H9 (cell line): ENCODE measurements around the gene FAM174B. TPM values are rescaled to one million over a fixed set of nuclear protein-coding genes. Genes with fewer than 3 reads are reported as not detected.

Source experiments
- DNase-seq: peaks from one replicate; pipeline ENCODE4 v3.0.0-alpha.2; 2017
- H2AFZ ChIP-seq: one replicate; pipeline ENCODE4 v1.6.1; 2013; ENCODE audit warnings: mild to moderate bottlenecking, low read length, control low read depth, moderate library complexity
- H2AK5ac ChIP-seq: 2 replicates; pipeline ENCODE4 v1.6.1; 2013; ENCODE audit warnings: low read length, control low read depth, mixed read lengths; ENCODE audit not compliant: insufficient read length
- H2BK120ac ChIP-seq: one replicate; pipeline ENCODE4 v1.6.1; 2013; ENCODE audit warnings: low read depth, mild to moderate bottlenecking, low read length, control low read depth, inconsistent platforms; ENCODE audit not compliant: poor library complexity, severe bottlenecking
- H2BK12ac ChIP-seq: 2 replicates; pipeline ENCODE4 v1.6.1; 2013; ENCODE audit warnings: low read length, control low read depth, mixed read lengths, low read depth; ENCODE audit not compliant: insufficient read length
- H2BK15ac ChIP-seq: 2 replicates; pipeline ENCODE4 v1.6.1; 2013; ENCODE audit warnings: low read depth, low read length, control low read depth
- H2BK20ac ChIP-seq: one replicate; pipeline ENCODE4 v1.6.1; 2013; ENCODE audit warnings: low read depth, mild to moderate bottlenecking, low read length, control low read depth, inconsistent platforms; ENCODE audit not compliant: poor library complexity, severe bottlenecking
- H2BK5ac ChIP-seq: 2 replicates; pipeline ENCODE4 v1.6.1; 2013; ENCODE audit warnings: low read length, control low read depth, mixed read lengths; ENCODE audit not compliant: insufficient read length
- H3K14ac ChIP-seq: 2 replicates; pipeline ENCODE4 v1.6.1; 2013; ENCODE audit warnings: low read length, control low read depth; ENCODE audit not compliant: insufficient read depth
- H3K18ac ChIP-seq: 2 replicates; pipeline ENCODE4 v1.6.1; 2013; ENCODE audit warnings: low read depth, mild to moderate bottlenecking, mixed read lengths, low read length, control low read depth; ENCODE audit not compliant: insufficient read length
- H3K23ac ChIP-seq: 2 replicates; pipeline ENCODE4 v1.6.1; 2013; ENCODE audit warnings: low read length, control low read depth, mixed read lengths, low read depth; ENCODE audit not compliant: insufficient read length
- H3K23me2 ChIP-seq: 2 replicates; pipeline ENCODE4 v1.6.1; 2013; ENCODE audit warnings: low read depth, mild to moderate bottlenecking, mixed read lengths, low read length, control low read depth; ENCODE audit not compliant: insufficient read length, poor library complexity, severe bottlenecking
- H3K27ac ChIP-seq: 2 replicates; pipeline ENCODE4 v1.5.1; 2013; ENCODE audit warnings: low read length, control low read depth, mixed read lengths, low read depth; ENCODE audit not compliant: insufficient read length
- H3K27me3 ChIP-seq: 2 replicates; pipeline ENCODE4 v1.6.1; 2013; ENCODE audit warnings: low read length, control low read depth, inconsistent platforms; ENCODE audit not compliant: insufficient read depth
- H3K4ac ChIP-seq: 2 replicates; pipeline ENCODE4 v1.6.1; 2013; ENCODE audit warnings: low read depth, mild to moderate bottlenecking, control low read depth, inconsistent platforms, low read length, moderate library complexity
- H3K4me1 ChIP-seq: 2 replicates; pipeline ENCODE4 v1.6.1; 2013; ENCODE audit warnings: low read length, control low read depth, inconsistent platforms; ENCODE audit not compliant: insufficient read depth
- H3K4me2 ChIP-seq: 2 replicates; pipeline ENCODE4 v1.6.1; 2013; ENCODE audit warnings: low read length, control low read depth, mixed read lengths; ENCODE audit not compliant: insufficient read length, insufficient read depth
- H3K56ac ChIP-seq: 2 replicates; pipeline ENCODE4 v1.6.1; 2013; ENCODE audit warnings: low read depth, mild to moderate bottlenecking, mixed read lengths, low read length, control low read depth; ENCODE audit not compliant: insufficient read length
- H3K79me1 ChIP-seq: 2 replicates; pipeline ENCODE4 v1.6.1; 2013; ENCODE audit warnings: low read depth, mild to moderate bottlenecking, moderate library complexity, low read length, control low read depth, inconsistent platforms; ENCODE audit not compliant: insufficient read depth, poor library complexity, severe bottlenecking
- H3K79me2 ChIP-seq: 2 replicates; pipeline ENCODE4 v1.6.1; 2013; ENCODE audit warnings: low read length, control low read depth, inconsistent platforms; ENCODE audit not compliant: insufficient read depth
- H3K9ac ChIP-seq: 2 replicates; pipeline ENCODE4 v1.6.1; 2013; ENCODE audit warnings: low read length, control low read depth, mixed read lengths; ENCODE audit not compliant: insufficient read length; ENCODE audit errors: extremely low read depth
- H3K9me3 ChIP-seq: one replicate; pipeline ENCODE4 v1.6.1; 2013; ENCODE audit warnings: low read depth, low read length, inconsistent platforms; ENCODE audit not compliant: control insufficient read depth
- H3T11ph ChIP-seq: one replicate; pipeline ENCODE4 v1.6.1; 2013; ENCODE audit warnings: mild to moderate bottlenecking, low read length, control low read depth, inconsistent platforms
- H4K20me1 ChIP-seq: one replicate; pipeline ENCODE4 v1.6.1; 2013; ENCODE audit not compliant: control insufficient read depth, insufficient read length, insufficient read depth
- H4K5ac ChIP-seq: 2 replicates; pipeline ENCODE4 v1.6.1; 2013; ENCODE audit warnings: low read depth, mild to moderate bottlenecking, mixed read lengths, low read length, control low read depth; ENCODE audit not compliant: insufficient read length
- H4K8ac ChIP-seq: replicated peaks from 2 replicates; pipeline ENCODE4 v1.6.1; 2013; ENCODE audit warnings: low read length, control low read depth, mixed read lengths, low read depth; ENCODE audit not compliant: insufficient read length
- H4K91ac ChIP-seq: 2 replicates; pipeline ENCODE4 v1.6.1; 2013; ENCODE audit warnings: low read depth, mild to moderate bottlenecking, moderate library complexity, mixed read lengths, low read length, control low read depth; ENCODE audit not compliant: insufficient read length
- H3K27ac Mint-ChIP-seq, 3 experiments: 2 replicates in 2 of 3; 3 replicates in 1 of 3; pipeline ENCODE4 v1.8.0; 2020 to 2021; ENCODE audit warnings: mixed read lengths in 3 of 3, mild to moderate bottlenecking in 1 of 3, moderate library complexity in 1 of 3
- H3K27me3 Mint-ChIP-seq: 2 replicates; pipeline ENCODE4 v1.8.0; 2021; ENCODE audit warnings: low read depth, mild to moderate bottlenecking, moderate library complexity, mixed read lengths
- H3K36me3 Mint-ChIP-seq, 3 experiments: 2 replicates in 2 of 3; 3 replicates in 1 of 3; pipeline ENCODE4 v1.8.0; 2020 to 2021; ENCODE audit warnings: low read depth in 3 of 3, mixed read lengths in 3 of 3; ENCODE audit not compliant: insufficient read depth in 1 of 3
- H3K4me1 Mint-ChIP-seq, 2 experiments: 2 replicates each; pipeline ENCODE4 v1.8.0; 2020; ENCODE audit warnings: mixed read lengths in 2 of 2
- H3K4me3 Mint-ChIP-seq, 2 experiments: 2 replicates in 1 of 2; 3 replicates in 1 of 2; pipeline ENCODE4 v1.8.0; 2020 to 2021; ENCODE audit warnings: mild to moderate bottlenecking in 2 of 2, mixed read lengths in 2 of 2, moderate library complexity in 1 of 2
- H3K9me3 Mint-ChIP-seq, 2 experiments: 2 replicates in 1 of 2; 3 replicates in 1 of 2; pipeline ENCODE4 v1.8.0; 2020; ENCODE audit warnings: mild to moderate bottlenecking in 2 of 2, mixed read lengths in 2 of 2, moderate library complexity in 1 of 2
- WGBS: extraction: QIAGEN DNeasy Blood & Tissue Kit; methylation state at CpG from one replicate; pipeline ENCODE4 v1.1.7; 2013; ENCODE audit warnings: missing lambda C conversion rate, low lambda C conversion rate, mixed read lengths; ENCODE audit not compliant: insufficient read length; ENCODE audit errors: extremely low coverage; 5-methylcytosine and 5-hydroxymethylcytosine counted together
- total RNA-seq: library from RNA; stranded (reverse); gene quantifications from 2 replicates; pipeline ENCODE4 v1.2.1, GENCODE V29; 2021
- TF ChIP-seq, protein P1 (sequence below): fragments of 200-600 bp; sonication (generic); conservative IDR thresholded peaks from 3 replicates; pipeline ENCODE4 v1.8.0; 2021; ENCODE audit warnings: antibody characterized with exemption, mild to moderate bottlenecking

Gene FAM174B
- total RNA-seq, 1 experiment from 2014 or later, result 38.0 TPM

GRCh38 chr15:92634060-92634459 is 21.5 kb downstream of the FAM174B start:
- H3K9me3 Mint-ChIP-seq, result peaks cover 6 to 7% of the 10 kb centered on the region in 2 experiments
- no peak overlapping the region for H2AK5ac ChIP-seq
- H3K9me3 ChIP-seq, result no peaks in the 10 kb centered on the region
- peak; percentile 24 for DNase-seq
- H3K14ac ChIP-seq, result no peak overlapping the region; the same call in 1 of the 2 replicates
- peaks cover 2% of the 10 kb centered on the region for H3K79me1 ChIP-seq
- H3K27ac ChIP-seq, result no peak overlapping the region
- TF ChIP-seq, protein P1, sequence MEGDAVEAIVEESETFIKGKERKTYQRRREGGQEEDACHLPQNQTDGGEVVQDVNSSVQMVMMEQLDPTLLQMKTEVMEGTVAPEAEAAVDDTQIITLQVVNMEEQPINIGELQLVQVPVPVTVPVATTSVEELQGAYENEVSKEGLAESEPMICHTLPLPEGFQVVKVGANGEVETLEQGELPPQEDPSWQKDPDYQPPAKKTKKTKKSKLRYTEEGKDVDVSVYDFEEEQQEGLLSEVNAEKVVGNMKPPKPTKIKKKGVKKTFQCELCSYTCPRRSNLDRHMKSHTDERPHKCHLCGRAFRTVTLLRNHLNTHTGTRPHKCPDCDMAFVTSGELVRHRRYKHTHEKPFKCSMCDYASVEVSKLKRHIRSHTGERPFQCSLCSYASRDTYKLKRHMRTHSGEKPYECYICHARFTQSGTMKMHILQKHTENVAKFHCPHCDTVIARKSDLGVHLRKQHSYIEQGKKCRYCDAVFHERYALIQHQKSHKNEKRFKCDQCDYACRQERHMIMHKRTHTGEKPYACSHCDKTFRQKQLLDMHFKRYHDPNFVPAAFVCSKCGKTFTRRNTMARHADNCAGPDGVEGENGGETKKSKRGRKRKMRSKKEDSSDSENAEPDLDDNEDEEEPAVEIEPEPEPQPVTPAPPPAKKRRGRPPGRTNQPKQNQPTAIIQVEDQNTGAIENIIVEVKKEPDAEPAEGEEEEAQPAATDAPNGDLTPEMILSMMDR, result no peak
- H3K27ac Mint-ChIP-seq, result peak overlapping the region in 1 of 3 experiments; percentile 38; a peak in 1 of 7 replicates
- no peaks in the 10 kb centered on the region for H3K27me3 Mint-ChIP-seq
- no peaks in the 10 kb centered on the region for H3K23me2 ChIP-seq
- no CpG with 5 or more reads among the region's 4 CpGs for WGBS
- no peak overlapping the region for H3K18ac ChIP-seq
- no peaks in the 10 kb centered on the region for H4K20me1 ChIP-seq
- no peak overlapping the region for H3K9ac ChIP-seq
- peaks cover 6% of the 10 kb centered on the region; the same call in 1 of the 2 replicates for H3K79me2 ChIP-seq
- H3T11ph ChIP-seq, result no peak overlapping the region
- no peak overlapping the region for H2BK20ac ChIP-seq
- H3K27me3 ChIP-seq, result no peaks in the 10 kb centered on the region
- H3K4me2 ChIP-seq, result no peak overlapping the region
- peaks cover 11% of the 10 kb centered on the region; the same call in 1 of the 2 replicates for H3K4me1 ChIP-seq
- no peak overlapping the region for H3K4me3 Mint-ChIP-seq
- H3K4me1 Mint-ChIP-seq, result peaks cover 49 to 56% of the 10 kb centered on the region in 2 experiments
- H4K91ac ChIP-seq, result no peak overlapping the region
- no peak overlapping the region for H4K5ac ChIP-seq
- no peak overlapping the region for H3K56ac ChIP-seq
- H2BK120ac ChIP-seq, result no peak overlapping the region
- H3K23ac ChIP-seq, result no peak overlapping the region
- H4K8ac ChIP-seq, result no peak overlapping the region
- H3K4ac ChIP-seq, result no peak overlapping the region
- H2BK15ac ChIP-seq, result no peak overlapping the region
- H2BK5ac ChIP-seq, result no peak overlapping the region
- H2AFZ ChIP-seq, result no peak overlapping the region
- H2BK12ac ChIP-seq, result no peak overlapping the region
- peaks cover 14 to 18% (median 15%) of the 10 kb centered on the region in 3 experiments; a peak in 6 of 7 replicates for H3K36me3 Mint-ChIP-seq
